ENCODE data around the gene DENND2C.
"Not testable (repeated sequence)": the region's sequence is repeated elsewhere in the genome, so short reads cannot be mapped to it uniquely, and the experiment has no call there.

DENND2C gene

DNA sequence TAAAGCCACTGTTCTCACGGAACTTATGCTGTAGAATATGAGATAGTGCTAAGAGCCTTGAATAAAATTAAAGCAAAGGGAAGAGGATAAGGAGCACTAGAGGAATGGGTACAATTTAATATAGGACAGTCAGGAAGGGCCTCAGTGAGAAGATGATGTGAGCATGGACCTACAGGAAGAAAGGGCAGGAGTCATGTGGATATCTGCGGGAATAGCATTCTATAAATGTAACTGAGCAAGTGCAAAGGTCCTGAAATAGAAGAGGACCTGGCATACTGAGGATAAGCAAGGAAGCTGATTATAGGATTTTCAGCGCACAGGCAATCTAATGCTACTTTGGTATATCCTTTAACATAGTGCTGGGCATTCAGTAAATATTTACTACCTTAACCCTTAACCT is 75.8 kb downstream of the DENND2C start:
- DNase-seq = no peak

DNA sequence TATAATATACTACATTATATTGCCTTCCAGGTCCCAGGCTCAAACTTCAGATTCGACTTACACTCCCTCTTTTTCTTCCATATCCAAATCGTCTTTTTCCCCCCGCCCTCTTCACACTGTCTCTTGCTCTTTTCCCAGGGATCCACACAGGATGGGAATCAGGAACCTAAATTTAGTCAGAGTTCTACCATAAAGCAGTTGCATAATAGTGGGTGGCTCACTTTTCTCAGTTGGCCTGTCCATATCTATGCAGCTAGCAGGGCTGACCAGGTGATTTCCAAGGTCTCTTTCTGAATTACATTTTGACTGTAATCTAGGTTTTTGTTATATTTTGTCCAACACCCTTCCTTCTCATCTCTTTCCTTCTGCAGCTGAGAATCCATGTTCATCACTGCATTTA is 80.7 kb downstream of the DENND2C start:
- DNase-seq = no peak

DNA sequence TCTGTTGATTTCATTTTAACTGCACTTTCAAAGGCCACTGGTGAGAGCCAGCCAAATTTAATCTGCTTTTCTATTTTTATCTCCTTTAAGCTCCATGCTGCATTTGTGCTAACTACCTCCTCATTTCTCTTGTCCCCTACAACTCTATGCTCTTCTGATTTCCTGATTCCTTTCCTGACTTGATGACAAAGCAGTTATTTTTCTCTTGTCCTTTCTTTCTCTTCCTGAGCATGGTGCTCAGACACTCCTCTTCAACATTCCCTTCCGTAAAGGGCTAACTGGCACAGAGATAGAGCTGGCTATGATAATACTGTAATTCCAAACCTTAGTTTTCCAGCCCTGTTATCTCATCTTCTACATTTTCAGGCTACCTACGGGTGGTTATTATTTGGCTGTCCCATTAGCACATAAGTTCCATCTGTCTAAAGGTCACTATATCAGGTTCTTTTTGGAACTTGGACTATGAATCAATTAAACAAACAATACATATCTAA is 81.6 kb downstream of the DENND2C start:
- DNase-seq = no peak

DNA sequence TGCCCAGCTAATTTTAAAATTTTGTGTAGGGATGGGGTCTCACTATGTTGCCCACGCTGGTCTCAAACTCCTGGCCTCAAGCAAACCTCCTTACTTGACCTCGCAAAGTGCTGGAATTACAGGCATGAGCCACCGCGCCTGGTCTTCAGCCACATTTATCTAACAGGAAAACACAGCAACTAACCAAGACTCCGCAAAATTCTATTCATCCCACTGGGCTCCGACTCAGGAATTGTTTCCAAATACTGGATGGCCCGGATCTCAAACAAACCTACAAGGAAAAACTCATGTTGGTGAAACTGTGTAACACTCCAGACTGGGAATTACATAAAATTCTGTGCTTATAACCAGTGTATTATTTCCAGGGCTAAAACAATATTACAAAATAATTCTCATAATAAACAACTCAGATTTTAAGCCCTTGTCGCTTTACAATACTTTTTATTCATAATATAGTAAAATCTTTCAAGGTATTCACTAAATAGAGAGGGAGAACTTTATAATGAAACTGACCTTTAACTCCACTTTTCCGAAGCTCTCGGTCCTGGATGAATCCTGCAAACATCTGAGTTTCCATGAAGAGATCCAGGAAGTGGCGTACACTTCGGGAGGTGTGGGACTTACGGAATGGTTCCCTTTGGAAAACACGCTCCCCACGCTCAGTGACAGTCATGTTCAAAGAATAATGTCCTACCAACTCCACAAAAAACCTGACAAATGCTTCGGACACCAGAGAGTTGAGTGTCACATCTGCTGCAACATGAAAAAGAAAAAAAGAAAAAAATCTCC is 82.5 kb downstream of the DENND2C start:
- DNase-seq = no peak

DNA sequence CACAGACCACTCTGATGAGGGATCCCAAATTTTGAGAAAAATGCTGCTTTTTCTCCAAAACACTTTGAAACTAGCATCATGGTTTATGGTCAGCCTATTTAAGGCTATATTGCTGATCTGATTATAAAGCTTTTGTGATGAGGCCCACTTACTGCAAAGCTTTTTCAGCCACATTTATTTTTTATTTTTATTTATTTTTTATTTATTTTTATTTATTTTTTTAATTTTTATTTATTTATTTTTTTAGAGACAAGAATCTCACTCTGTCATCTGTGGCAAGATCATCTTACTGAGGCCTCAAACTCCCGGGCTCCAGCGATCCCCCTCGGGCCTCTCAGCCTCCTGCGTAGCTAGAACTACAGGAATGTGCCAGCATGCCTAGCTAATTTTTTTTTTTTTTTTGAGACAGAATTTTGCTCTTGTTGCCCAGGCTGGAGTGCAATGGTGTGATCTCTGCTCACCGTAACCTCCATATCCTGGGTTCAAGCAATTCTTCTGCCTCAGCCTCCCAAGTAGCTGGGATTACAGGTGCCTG is 83.3 kb downstream of the DENND2C start:
- DNase-seq = no peak

DNA sequence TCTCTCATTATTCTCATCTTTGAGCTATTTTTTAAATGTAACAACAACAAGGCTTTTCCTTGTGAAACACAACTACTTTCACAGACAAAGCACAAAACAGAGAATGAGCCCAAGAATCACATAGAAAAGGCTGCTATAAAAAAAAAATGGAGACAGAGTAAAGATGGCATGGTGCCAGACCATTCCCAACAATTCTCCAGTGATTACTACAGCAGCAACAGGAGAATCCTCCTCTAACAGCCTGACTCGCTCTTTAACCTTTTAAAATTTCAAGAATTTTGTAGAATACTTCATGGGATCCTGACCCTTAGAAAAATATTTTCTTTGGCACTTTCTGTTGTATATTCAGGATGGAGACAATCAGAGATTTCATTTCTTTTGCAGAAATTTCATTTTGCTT is 84.6 kb downstream of the DENND2C start:
- no peak for DNase-seq

DNA sequence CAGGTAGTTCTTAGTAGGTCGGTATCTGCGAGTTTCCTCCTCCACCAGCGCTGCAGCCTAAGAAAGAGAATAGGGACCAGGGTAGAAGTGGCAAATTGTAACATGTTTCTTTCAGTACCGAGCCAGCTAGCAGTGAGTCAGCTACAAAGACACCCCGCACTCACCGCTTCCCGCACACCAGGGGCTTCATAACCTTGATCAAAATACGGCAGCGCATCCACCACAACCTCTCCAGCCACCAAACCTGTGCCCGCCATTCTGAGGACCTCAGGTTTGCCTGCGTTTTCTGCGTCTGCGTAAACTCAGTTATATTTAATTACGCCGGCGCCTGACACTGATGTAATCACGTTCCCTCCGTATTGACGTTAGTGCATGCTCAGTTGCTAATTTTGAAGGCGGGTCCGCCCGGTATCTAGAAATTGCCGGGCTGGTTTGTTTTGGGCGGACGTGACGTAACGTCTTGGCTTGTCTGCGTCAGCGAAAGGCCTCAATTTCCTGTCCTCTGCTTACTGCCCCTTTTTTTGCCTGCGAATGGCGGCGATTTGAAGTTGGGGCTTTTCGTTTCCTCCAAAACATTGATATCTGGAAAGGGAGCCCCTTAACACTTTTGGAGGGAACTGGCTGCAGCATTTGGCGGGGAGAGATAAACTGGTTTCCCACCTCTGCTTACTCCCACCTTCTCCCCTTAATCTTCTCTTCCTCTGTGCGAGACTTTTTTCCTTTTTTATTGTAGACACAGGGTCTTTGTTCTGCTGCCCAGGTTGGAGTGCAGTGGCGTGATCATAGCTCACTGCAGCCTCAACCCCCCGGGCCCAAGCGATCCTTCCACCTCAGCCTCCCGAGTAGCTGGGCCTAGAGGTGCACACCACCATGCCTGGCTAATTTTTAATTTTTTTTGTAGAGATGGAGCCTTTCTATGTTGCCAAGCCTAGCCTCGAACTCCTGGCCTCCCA is 88.2 kb downstream of the DENND2C start, which contains the start of gene BCAS2:
Gene BCAS2 (minus strand): TSS at position 281 of the 953 bp plus-strand sequence. CDS start 24 bp downstream, at position 257.
- peak; percentile 93 for DNase-seq

DNA sequence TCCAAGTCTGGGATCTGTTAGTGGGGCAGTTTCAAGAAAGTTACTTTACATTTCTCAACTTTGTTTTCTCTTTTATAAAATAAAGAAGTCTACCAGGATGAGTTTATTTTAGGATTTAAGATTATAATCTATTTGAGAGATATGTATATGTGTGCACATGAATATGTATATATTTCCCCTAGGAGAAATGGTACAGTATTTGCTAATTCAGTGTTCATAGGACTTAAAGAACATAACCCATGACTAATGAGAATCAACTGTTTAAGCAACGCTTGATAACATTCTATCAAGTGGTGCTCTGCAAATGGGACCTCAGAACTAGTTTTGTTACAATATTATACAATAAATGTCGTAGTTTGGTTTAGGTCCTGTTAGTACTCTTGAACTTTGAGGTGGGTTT is 95.5 kb downstream of the DENND2C start:
- DNase-seq = no peak

DNA sequence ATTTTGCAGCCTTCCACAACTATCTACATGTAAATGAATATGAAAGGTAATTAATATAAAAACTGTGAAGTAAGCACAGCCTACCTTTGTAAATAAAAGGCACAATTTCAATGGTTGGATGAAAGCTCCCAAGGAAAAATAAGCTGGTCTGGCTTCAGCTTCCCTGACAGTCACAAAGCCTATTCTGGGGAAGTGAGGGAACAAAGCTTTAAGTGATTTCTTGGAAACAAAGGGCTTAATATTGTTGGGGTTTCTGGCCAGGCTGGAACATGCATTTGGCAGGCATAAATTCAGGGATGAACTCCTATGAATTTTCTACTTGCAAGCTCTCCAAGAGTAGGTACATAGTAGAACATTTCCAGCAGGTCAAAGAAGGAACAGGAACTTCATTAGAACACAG is 105.7 kb downstream of the DENND2C start:
- DNase-seq = no peak

DNA sequence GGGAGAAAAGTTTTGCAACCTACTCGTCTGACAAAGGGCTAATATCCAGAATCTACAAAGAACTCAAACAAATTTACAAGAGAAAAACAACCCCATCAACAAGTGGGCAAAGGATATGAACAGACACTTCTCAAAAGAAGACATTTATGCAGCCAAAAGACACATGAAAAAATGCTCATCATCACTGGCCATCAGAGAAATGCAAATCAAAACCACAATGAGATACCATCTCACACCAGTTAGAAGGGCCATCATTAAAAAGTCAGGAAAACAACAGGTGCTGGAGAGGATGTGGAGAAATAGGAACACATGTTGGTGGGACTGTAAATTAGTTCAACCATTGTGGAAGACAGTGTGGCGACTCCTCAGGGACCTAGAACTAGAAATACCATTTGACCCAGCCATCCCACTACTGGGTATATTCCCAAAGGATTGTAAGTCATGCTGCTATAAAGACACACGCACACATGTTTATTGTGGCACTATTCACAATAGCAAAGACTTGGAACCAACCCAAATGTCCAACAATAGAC is 106.8 kb downstream of the DENND2C start:
- DNase-seq = not testable (repeated sequence)

DNA sequence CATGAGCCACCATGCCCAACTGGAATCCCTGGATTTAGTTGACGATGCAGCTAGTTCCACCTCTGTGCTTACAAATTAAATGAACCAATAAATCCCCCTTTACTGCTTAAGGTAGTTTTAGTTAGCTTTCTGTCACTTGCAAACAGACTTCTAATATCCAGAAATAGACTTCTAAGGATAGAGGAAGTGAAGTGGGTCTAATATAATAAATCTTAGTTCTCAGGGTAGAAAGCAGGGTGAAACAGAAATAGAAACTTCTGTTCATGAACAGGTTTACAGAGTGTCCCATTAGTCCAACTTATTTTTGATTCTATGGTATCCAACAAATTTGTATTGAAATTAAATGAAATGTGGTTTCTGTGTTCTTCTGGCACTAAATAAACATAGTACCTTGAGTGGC is 108.5 kb downstream of the DENND2C start:
- no peak for DNase-seq

DNA sequence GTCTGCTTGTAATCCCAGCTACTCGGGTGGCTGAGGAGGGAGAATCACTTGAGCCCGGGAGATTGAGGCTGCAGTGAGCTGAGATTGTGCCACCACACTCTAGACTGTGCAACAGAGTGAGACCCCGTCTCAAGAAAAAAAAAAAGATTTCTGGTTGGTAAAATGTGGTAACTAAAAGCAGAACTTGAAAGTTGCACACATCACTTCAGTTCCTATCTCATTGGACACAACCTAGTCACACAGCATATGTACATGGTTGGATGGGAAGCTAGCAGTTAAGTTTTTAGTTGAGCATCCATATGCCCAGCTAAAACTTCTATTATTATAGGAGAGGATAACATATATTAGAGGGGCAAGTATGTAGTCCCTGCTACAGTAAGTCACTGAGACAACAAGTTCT is 110.5 kb downstream of the DENND2C start:
- no peak for DNase-seq

DNA sequence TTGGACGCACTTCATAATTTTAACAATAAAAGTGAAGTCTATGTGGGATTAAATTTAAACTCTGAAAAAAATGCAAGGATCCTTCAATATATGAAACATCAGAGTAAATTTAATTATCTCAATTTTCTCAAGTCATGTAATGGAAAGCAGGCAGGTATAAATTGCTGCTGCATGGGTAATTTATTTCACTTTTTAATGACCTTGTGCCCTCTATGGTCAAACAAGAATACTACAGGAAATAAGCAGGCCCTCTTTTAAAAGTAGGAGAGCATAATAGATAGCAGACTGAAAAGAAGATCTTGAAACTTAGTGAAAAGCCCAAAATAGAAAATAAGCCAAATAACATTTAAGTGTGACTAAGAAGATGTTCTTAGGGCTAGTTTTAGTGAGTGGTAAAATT is 111.3 kb downstream of the DENND2C start:
- no peak for DNase-seq

DNA sequence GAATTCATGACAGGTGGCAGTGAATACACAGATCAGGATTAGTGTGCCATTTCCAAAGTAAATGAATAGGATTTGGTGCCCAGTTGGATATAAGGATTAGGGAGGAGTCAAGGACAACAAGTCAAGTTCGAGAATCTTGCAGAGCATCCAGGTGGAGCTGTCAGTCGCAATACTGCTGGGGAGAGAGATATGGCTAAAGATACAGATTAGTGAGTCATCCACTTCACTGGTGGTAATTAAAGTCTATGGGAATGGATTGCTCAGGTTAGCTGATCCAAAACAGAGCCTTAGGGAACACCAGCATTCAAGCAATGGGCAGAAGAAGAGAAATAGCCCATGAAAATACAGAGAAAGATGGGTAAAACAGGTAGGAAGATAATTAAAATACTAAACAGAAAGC is 115.3 kb downstream of the DENND2C start:
- no peak for DNase-seq

DNA sequence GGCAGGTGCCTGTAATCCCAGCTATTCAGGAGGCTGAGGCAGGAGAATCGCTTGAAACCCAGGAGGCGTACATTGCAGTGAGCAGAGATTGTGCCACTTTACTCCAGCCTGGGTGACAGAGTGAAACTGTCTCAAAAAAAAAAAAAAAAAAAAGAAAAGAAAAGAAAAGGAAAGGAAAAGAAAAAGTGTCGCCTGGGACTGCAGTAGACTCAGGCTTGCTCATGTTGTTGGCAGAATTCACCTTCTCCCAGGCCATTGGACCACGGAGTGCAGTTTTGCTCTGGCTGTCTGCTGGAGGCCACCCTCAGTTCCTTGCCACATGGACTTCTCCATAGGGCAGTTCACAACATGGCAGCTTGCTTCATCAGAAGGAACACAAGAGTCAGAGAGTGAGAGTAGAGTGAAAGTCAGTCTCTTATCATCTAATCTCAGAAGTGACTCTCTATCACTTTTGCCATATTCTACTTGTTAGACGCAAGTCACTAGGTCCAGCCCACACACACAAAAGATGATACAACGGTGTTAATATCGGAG is 117.7 kb downstream of the DENND2C start:
- no peak for DNase-seq

DNA sequence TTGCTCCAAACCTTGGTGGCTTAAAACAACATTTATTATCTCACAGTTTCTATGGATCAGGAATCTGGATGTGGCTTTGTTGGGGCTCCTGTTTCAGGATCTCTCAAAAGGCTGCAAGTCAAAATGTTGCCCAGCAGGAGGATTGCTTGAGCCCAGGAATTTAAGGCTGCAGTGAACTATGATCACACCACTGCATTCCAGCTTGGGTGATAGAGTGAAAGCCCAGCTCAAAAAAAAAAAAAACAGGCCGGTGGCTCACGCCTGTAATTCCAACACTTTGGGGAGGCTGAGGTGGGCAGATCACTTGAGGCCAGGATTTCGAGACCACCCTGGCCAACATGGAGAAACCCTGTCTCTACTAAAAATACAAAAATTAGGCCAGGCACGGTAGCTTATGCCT is 118.4 kb downstream of the DENND2C start:
- no peak for DNase-seq

DNA sequence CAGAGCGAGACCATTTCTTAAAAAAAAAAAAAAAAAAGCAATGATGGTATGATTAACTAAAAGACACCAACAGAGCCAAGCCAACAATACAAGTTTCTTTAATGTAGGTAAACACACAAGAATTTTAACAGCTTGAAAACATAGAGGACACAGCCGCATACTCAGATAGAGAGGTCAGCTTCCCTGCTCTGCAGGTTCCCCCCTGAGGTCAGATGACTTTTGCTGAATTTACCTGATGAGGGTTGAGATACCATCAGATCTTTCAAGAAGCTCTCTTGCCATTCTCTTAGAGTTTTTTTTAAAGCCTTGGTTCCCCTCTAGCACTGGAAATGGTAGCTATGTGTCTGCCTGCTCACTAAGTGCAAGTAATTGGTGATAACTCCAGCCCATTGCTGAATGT is 119.5 kb downstream of the DENND2C start:
- DNase-seq = no peak

DNA sequence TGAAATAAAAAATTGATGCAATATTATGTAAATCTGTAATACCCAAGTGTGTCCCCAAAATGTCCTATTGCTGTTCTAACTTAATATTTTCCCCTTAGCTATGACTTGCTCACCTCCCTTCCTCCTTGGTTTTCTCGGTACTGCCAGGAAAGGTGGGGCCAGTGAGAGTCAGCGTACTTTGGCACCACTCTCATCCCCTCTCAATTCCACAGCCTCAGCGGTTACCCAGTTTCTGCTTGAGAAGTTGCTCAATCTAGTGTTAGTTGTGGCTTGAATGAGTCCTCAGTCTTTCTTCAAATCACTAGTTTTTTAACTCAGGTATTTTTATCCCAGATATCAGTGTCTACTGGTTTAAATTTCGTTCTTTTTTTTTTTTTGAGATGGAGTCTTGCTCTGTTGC is 120.7 kb downstream of the DENND2C start:
- DNase-seq = no peak

DNA sequence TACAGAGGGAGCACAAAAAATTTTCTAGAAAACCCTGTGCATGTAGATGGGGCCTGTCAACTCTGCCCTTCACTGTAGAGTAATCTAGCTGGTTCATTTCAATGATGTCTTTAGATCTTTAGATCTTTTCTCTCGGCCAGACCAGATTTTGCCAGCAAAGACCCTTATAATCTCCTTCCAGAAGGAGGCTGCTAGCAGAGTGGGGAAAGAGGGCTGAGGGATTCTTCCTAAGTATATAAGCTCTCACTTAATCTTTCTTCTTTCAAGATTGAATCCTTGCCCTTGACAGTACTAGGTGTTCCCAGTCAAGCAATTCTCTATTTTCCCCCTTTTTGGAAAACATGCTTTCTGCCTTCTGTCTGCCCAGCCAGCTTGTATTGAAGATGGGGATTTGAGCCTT is 122.8 kb downstream of the DENND2C start:
- DNase-seq = no peak

DNA sequence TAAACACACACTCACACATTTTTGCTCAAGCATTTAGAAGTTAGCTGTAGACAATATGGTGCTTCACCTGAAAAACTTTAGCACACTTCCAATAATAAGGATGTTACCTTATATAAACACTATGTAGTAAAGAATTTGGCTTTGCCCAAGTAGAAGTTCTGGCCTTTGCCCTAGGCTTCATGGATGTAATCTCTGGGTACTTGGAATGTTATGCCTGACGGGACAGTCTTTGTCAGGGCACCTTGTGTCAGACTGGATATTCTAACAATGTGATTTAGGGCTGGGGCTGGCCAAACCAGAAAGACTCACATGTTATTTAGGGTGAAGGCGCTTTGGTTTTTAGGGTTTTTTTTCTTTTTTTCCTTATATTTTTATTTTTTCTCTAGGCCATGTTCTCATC is 124.1 kb downstream of the DENND2C start:
- no peak for DNase-seq

DNA sequence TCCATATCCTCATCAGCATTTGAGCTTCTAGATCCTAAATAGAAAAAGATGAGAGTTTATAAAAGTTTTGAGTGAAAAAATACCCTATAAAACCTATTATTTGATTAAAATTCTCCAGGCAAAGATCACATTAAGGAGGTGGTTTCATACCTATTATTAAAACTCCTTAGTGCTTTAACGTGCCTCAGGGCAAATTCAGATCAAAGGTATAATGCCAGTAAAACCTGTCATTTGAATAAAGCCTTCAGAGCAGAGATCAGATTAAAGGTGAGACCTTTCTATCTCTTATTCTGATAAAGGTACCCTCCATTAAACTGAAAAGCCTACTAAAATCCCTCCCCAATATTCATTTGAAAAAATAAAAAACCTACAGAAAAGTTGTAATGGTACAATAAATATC is 124.5 kb downstream of the DENND2C start:
- DNase-seq = no peak

DNA sequence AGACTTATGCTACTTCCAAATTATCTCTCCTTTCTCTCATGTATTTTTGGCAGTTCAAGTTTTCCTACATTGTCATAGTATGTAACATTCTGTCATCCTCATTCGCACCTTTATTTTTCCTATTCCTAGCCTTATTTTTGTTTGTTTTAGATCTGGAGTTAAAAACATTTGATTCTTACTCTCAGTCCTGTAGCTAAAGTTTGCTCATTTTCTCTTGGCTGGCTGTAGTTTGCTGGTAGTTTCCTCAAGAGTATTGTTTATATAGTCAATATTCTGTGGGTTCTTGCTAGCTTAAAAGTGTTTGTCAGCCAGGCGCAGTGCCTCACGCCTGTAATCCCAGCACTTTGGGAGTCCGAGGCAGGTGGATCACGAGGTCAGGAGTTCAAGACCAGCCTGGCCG is 129.0 kb downstream of the DENND2C start:
- no peak for DNase-seq

DNA sequence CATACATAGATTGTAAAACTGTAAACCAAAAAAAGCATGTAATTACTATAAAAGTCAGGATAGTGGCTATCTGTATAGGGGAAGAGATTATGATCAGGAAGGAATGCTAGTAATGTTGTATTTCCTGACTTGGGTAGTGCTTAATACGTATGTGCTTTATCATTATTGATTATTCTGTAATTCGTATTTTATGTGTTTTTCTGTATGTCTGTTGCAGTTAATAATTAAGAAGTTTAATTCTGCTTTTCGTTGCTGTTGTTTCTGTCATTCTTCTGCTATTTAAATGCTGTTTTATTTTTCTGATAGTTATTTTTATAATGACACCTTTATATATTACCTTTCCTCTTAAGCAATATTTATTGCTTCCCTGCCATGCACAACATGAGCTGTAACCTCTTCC is 129.6 kb downstream of the DENND2C start:
- DNase-seq = no peak
